H9 (cell line): ENCODE data around the gene GRM1. TPM values are rescaled to one million over a fixed set of nuclear protein-coding genes. Genes with fewer than 3 reads are reported as not detected.

Experiments
- DNase-seq: peaks from one replicate; pipeline ENCODE4 v3.0.0-alpha.2; 2017
- H2AFZ ChIP-seq: one replicate; pipeline ENCODE4 v1.6.1; 2013; ENCODE audit warnings: mild to moderate bottlenecking, low read length, control low read depth, moderate library complexity
- H2AK5ac ChIP-seq: 2 replicates; pipeline ENCODE4 v1.6.1; 2013; ENCODE audit warnings: low read length, control low read depth, mixed read lengths; ENCODE audit not compliant: insufficient read length
- H2BK120ac ChIP-seq: one replicate; pipeline ENCODE4 v1.6.1; 2013; ENCODE audit warnings: low read depth, mild to moderate bottlenecking, low read length, control low read depth, inconsistent platforms; ENCODE audit not compliant: poor library complexity, severe bottlenecking
- H2BK12ac ChIP-seq: 2 replicates; pipeline ENCODE4 v1.6.1; 2013; ENCODE audit warnings: low read length, control low read depth, mixed read lengths, low read depth; ENCODE audit not compliant: insufficient read length
- H2BK15ac ChIP-seq: 2 replicates; pipeline ENCODE4 v1.6.1; 2013; ENCODE audit warnings: low read depth, low read length, control low read depth
- H2BK20ac ChIP-seq: one replicate; pipeline ENCODE4 v1.6.1; 2013; ENCODE audit warnings: low read depth, mild to moderate bottlenecking, low read length, control low read depth, inconsistent platforms; ENCODE audit not compliant: poor library complexity, severe bottlenecking
- H2BK5ac ChIP-seq: 2 replicates; pipeline ENCODE4 v1.6.1; 2013; ENCODE audit warnings: low read length, control low read depth, mixed read lengths; ENCODE audit not compliant: insufficient read length
- H3K14ac ChIP-seq: 2 replicates; pipeline ENCODE4 v1.6.1; 2013; ENCODE audit warnings: low read length, control low read depth; ENCODE audit not compliant: insufficient read depth
- H3K18ac ChIP-seq: 2 replicates; pipeline ENCODE4 v1.6.1; 2013; ENCODE audit warnings: low read depth, mild to moderate bottlenecking, mixed read lengths, low read length, control low read depth; ENCODE audit not compliant: insufficient read length
- H3K23ac ChIP-seq: 2 replicates; pipeline ENCODE4 v1.6.1; 2013; ENCODE audit warnings: low read length, control low read depth, mixed read lengths, low read depth; ENCODE audit not compliant: insufficient read length
- H3K23me2 ChIP-seq: 2 replicates; pipeline ENCODE4 v1.6.1; 2013; ENCODE audit warnings: low read depth, mild to moderate bottlenecking, mixed read lengths, low read length, control low read depth; ENCODE audit not compliant: insufficient read length, poor library complexity, severe bottlenecking
- H3K27ac ChIP-seq: 2 replicates; pipeline ENCODE4 v1.5.1; 2013; ENCODE audit warnings: low read length, control low read depth, mixed read lengths, low read depth; ENCODE audit not compliant: insufficient read length
- H3K27me3 ChIP-seq: 2 replicates; pipeline ENCODE4 v1.6.1; 2013; ENCODE audit warnings: low read length, control low read depth, inconsistent platforms; ENCODE audit not compliant: insufficient read depth
- H3K4ac ChIP-seq: 2 replicates; pipeline ENCODE4 v1.6.1; 2013; ENCODE audit warnings: low read depth, mild to moderate bottlenecking, control low read depth, inconsistent platforms, low read length, moderate library complexity
- H3K4me1 ChIP-seq: 2 replicates; pipeline ENCODE4 v1.6.1; 2013; ENCODE audit warnings: low read length, control low read depth, inconsistent platforms; ENCODE audit not compliant: insufficient read depth
- H3K4me2 ChIP-seq: 2 replicates; pipeline ENCODE4 v1.6.1; 2013; ENCODE audit warnings: low read length, control low read depth, mixed read lengths; ENCODE audit not compliant: insufficient read length, insufficient read depth
- H3K56ac ChIP-seq: 2 replicates; pipeline ENCODE4 v1.6.1; 2013; ENCODE audit warnings: low read depth, mild to moderate bottlenecking, mixed read lengths, low read length, control low read depth; ENCODE audit not compliant: insufficient read length
- H3K79me1 ChIP-seq: 2 replicates; pipeline ENCODE4 v1.6.1; 2013; ENCODE audit warnings: low read depth, mild to moderate bottlenecking, moderate library complexity, low read length, control low read depth, inconsistent platforms; ENCODE audit not compliant: insufficient read depth, poor library complexity, severe bottlenecking
- H3K79me2 ChIP-seq: 2 replicates; pipeline ENCODE4 v1.6.1; 2013; ENCODE audit warnings: low read length, control low read depth, inconsistent platforms; ENCODE audit not compliant: insufficient read depth
- H3K9ac ChIP-seq: 2 replicates; pipeline ENCODE4 v1.6.1; 2013; ENCODE audit warnings: low read length, control low read depth, mixed read lengths; ENCODE audit not compliant: insufficient read length; ENCODE audit errors: extremely low read depth
- H3K9me3 ChIP-seq: one replicate; pipeline ENCODE4 v1.6.1; 2013; ENCODE audit warnings: low read depth, low read length, inconsistent platforms; ENCODE audit not compliant: control insufficient read depth
- H3T11ph ChIP-seq: one replicate; pipeline ENCODE4 v1.6.1; 2013; ENCODE audit warnings: mild to moderate bottlenecking, low read length, control low read depth, inconsistent platforms
- H4K20me1 ChIP-seq: one replicate; pipeline ENCODE4 v1.6.1; 2013; ENCODE audit not compliant: control insufficient read depth, insufficient read length, insufficient read depth
- H4K5ac ChIP-seq: 2 replicates; pipeline ENCODE4 v1.6.1; 2013; ENCODE audit warnings: low read depth, mild to moderate bottlenecking, mixed read lengths, low read length, control low read depth; ENCODE audit not compliant: insufficient read length
- H4K8ac ChIP-seq: replicated peaks from 2 replicates; pipeline ENCODE4 v1.6.1; 2013; ENCODE audit warnings: low read length, control low read depth, mixed read lengths, low read depth; ENCODE audit not compliant: insufficient read length
- H4K91ac ChIP-seq: 2 replicates; pipeline ENCODE4 v1.6.1; 2013; ENCODE audit warnings: low read depth, mild to moderate bottlenecking, moderate library complexity, mixed read lengths, low read length, control low read depth; ENCODE audit not compliant: insufficient read length
- H3K27ac Mint-ChIP-seq, 3 experiments: 2 replicates in 2 of 3; 3 replicates in 1 of 3; pipeline ENCODE4 v1.8.0; 2020 to 2021; ENCODE audit warnings: mixed read lengths in 3 of 3, mild to moderate bottlenecking in 1 of 3, moderate library complexity in 1 of 3
- H3K27me3 Mint-ChIP-seq: 2 replicates; pipeline ENCODE4 v1.8.0; 2021; ENCODE audit warnings: low read depth, mild to moderate bottlenecking, moderate library complexity, mixed read lengths
- H3K36me3 Mint-ChIP-seq, 3 experiments: 2 replicates in 2 of 3; 3 replicates in 1 of 3; pipeline ENCODE4 v1.8.0; 2020 to 2021; ENCODE audit warnings: low read depth in 3 of 3, mixed read lengths in 3 of 3; ENCODE audit not compliant: insufficient read depth in 1 of 3
- H3K4me1 Mint-ChIP-seq, 2 experiments: 2 replicates each; pipeline ENCODE4 v1.8.0; 2020; ENCODE audit warnings: mixed read lengths in 2 of 2
- H3K4me3 Mint-ChIP-seq, 2 experiments: 2 replicates in 1 of 2; 3 replicates in 1 of 2; pipeline ENCODE4 v1.8.0; 2020 to 2021; ENCODE audit warnings: mild to moderate bottlenecking in 2 of 2, mixed read lengths in 2 of 2, moderate library complexity in 1 of 2
- H3K9me3 Mint-ChIP-seq, 2 experiments: 2 replicates in 1 of 2; 3 replicates in 1 of 2; pipeline ENCODE4 v1.8.0; 2020; ENCODE audit warnings: mild to moderate bottlenecking in 2 of 2, mixed read lengths in 2 of 2, moderate library complexity in 1 of 2
- CTCF ChIP-seq: fragments of 200-600 bp; sonication (generic); conservative IDR thresholded peaks from 3 replicates; pipeline ENCODE4 v1.8.0; 2021; ENCODE audit warnings: antibody characterized with exemption, mild to moderate bottlenecking
- WGBS: extraction: QIAGEN DNeasy Blood & Tissue Kit; methylation state at CpG from one replicate; pipeline ENCODE4 v1.1.7; 2013; ENCODE audit warnings: missing lambda C conversion rate, low lambda C conversion rate, mixed read lengths; ENCODE audit not compliant: insufficient read length; ENCODE audit errors: extremely low coverage; 5-methylcytosine and 5-hydroxymethylcytosine counted together
- total RNA-seq: library from RNA; stranded (reverse); gene quantifications from 2 replicates; pipeline ENCODE4 v1.2.1, GENCODE V29; 2021

The GRM1 gene
- total RNA-seq, 1 experiment from 2014 or later, result 0.39 TPM

DNA sequence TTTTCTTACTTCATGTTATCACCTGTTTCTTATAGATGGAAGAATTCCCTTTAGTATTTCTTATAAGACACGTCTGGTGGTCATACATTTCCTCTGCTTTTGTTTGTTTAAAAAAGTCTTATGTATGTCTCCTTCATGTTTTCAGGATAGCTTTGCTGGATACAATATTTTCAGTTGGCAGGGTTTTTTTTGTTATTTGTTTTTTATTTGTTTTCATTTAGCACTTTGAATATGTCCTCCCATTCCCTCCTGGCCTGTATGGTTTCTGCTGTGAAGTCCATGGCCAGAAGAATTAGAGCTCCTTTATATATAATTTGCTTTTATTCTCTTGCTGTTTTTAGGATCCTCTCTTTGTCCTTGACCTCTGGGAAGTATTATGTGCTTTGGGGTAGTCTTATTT lies 432.1 kb downstream of the GRM1 start:
- Histone ChIP-seq H3K23me2 (no peaks in the 10 kb centered on the region), H4K91ac (no peak overlapping the region), H3K79me2 (no peaks in the 10 kb centered on the region), H4K5ac (no peak overlapping the region), H2AFZ (no peak overlapping the region), H3K18ac (no peak overlapping the region), H3K9me3 (no peaks in the 10 kb centered on the region), H3K56ac (no peak overlapping the region), H3K79me1 (no peaks in the 10 kb centered on the region), H3K4ac (no peak overlapping the region), H2BK20ac (no peak overlapping the region), H3K9ac (no peak overlapping the region), H3T11ph (no peak overlapping the region), H2AK5ac (no peak overlapping the region), H2BK12ac (no peak overlapping the region), H2BK5ac (no peak overlapping the region), H2BK120ac (no peak overlapping the region), H3K4me1 (no peaks in the 10 kb centered on the region), H3K4me2 (no peak overlapping the region), H3K14ac (no peak overlapping the region), H3K27ac (no peak overlapping the region), H4K20me1 (no peaks in the 10 kb centered on the region), H3K27me3 (no peaks in the 10 kb centered on the region), H3K23ac (no peak overlapping the region), H4K8ac (no peak overlapping the region), H2BK15ac (no peak overlapping the region)
- WGBS, result no CpG with 5 or more reads among the region's 1 CpG
- H3K36me3 Mint-ChIP-seq, result peaks cover 0 to 22% (median under 1%) of the 10 kb centered on the region in 3 experiments; a peak in 4 of 7 replicates
- peaks cover 19 to 30% of the 10 kb centered on the region in 2 experiments for H3K9me3 Mint-ChIP-seq
- H3K27me3 Mint-ChIP-seq, result peaks cover under 1% of the 10 kb centered on the region; the same call in 1 of the 2 replicates
- DNase-seq, result no peak
- no peak overlapping the region for H3K27ac Mint-ChIP-seq
- H3K4me1 Mint-ChIP-seq, result peaks cover 2 to 4% of the 10 kb centered on the region in 2 experiments; a peak in 3 of 4 replicates
- TF ChIP-seq CTCF, result no peak
- no peak overlapping the region for H3K4me3 Mint-ChIP-seq
